Neuron (in vitro differentiated cells): ENCODE results near the gene RNF182.

ENCODE experiments used
- H2AFZ ChIP-seq: one replicate; pipeline ENCODE4 v1.6.1; 2013; ENCODE audit warnings: low read depth, mild to moderate bottlenecking, inconsistent platforms, low read length, moderate library complexity
- H3K27me3 ChIP-seq: one replicate; pipeline ENCODE4 v1.6.1; 2013; ENCODE audit warnings: low read length; ENCODE audit not compliant: insufficient read depth
- H3K36me3 ChIP-seq: one replicate; pipeline ENCODE4 v1.6.1; 2013; ENCODE audit warnings: low read length; ENCODE audit not compliant: insufficient read depth
- H3K4me1 ChIP-seq: one replicate; pipeline ENCODE4 v1.6.1; 2013; ENCODE audit warnings: low read length; ENCODE audit not compliant: insufficient read depth
- H3K4me3 ChIP-seq: 2 replicates; pipeline ENCODE4 v1.5.1; 2013; ENCODE audit warnings: mild to moderate bottlenecking, low read length, moderate library complexity
- H3K9me3 ChIP-seq: one replicate; pipeline ENCODE4 v1.6.1; 2013; ENCODE audit warnings: low read length

RNF182 gene

GRCh38 chr6:13907614-13908215, 17.0 kb upstream of the RNF182 start:
- H3K4me1 ChIP-seq = no peaks in the 10 kb centered on the region
- no peaks in the 10 kb centered on the region for H3K36me3 ChIP-seq
- H2AFZ ChIP-seq = no peak overlapping the region
- peaks cover 3% of the 10 kb centered on the region for H3K27me3 ChIP-seq
- no peaks in the 10 kb centered on the region for H3K9me3 ChIP-seq
- no peak overlapping the region for H3K4me3 ChIP-seq

- Histone ChIP-seq H3K27me3 (peaks cover 3% of the 10 kb centered on the region), H2AFZ (no peak overlapping the region), H3K4me1 (no peaks in the 10 kb centered on the region), H3K9me3 (no peaks in the 10 kb centered on the region), H3K36me3 (no peaks in the 10 kb centered on the region), H3K4me3 (no peak overlapping the region)
Measured at GRCh38 chr6:13908955-13909381, 15.8 kb upstream of the RNF182 start.

- H2AFZ ChIP-seq = no peak overlapping the region
- H3K9me3 ChIP-seq = no peaks in the 10 kb centered on the region
- no peaks in the 10 kb centered on the region for H3K27me3 ChIP-seq
- no peaks in the 10 kb centered on the region for H3K36me3 ChIP-seq
- no peaks in the 10 kb centered on the region for H3K4me1 ChIP-seq
- H3K4me3 ChIP-seq = no peak overlapping the region
Measured at GRCh38 chr6:13910443-13910842, 14.3 kb upstream of the RNF182 start.

- no peaks in the 10 kb centered on the region for H3K4me1 ChIP-seq
- H3K4me3 ChIP-seq = no peak overlapping the region
- H3K36me3 ChIP-seq = no peaks in the 10 kb centered on the region
- H3K9me3 ChIP-seq = no peaks in the 10 kb centered on the region
- H3K27me3 ChIP-seq = no peaks in the 10 kb centered on the region
- no peak overlapping the region for H2AFZ ChIP-seq
Measured at GRCh38 chr6:13911337-13911736, 13.4 kb upstream of the RNF182 start.

DNA sequence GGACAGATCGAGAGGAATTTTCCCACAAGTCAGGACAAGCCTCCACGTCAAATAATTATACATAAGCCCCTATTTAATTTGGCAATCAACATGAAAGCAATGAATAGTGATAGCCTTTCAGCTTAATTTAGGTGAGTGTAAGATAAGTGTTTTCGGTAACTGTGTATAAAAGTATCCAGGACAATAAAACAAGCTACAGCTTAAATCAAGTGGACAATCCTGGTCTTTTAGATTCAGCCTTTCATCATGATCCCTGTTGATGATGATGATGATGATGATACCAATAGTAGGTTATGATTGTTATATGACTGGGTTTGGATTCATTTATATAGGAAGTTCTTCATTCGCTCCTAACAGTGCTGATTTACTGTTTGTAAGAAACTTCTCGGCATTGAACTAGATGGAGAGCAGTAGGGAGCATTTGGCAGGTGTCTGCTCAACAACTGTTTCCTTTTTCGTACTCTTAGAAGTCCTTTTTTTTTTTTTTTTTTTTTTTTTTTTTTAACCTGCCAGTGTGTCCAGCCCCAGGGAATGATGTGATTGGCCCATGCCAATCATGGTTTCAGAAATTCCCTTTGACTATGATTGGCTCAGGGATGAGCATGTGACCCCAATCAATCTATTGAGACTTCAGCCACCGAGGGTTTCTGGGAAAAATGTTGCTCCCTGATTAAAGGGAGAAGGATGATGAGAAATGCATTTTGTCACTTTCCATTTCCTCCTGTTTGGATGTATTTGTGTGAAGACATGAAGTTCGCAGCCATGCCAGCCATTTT, 11.3 kb upstream of the RNF182 start:
- Histone ChIP-seq H3K36me3 (no peaks in the 10 kb centered on the region), H3K9me3 (no peaks in the 10 kb centered on the region), H3K4me3 (no peak overlapping the region), H3K27me3 (peaks cover 4% of the 10 kb centered on the region), H3K4me1 (no peaks in the 10 kb centered on the region), H2AFZ (no peak overlapping the region)

DNA sequence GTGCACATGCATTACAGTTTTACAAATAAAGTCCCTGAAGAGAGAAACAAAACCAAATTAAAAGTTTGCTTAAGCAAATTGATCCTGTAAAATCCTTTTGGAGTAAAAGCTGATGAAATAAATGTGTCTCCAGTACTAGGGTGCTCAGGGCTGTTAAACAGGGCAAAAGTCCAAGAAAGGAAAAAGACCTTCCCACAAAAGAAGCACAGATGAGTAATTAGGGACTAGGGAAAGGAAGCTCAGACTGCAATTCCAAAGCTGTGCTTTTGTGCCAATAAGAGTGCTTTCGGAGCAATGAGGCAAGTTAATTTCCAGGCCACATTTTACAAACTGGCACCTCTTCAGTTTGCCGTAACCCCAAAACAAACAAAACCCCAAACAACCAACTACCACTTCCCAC, 10.4 kb upstream of the RNF182 start:
- H3K9me3 ChIP-seq = no peaks in the 10 kb centered on the region
- H3K4me3 ChIP-seq = no peak overlapping the region
- no peak overlapping the region for H2AFZ ChIP-seq
- peaks cover 7% of the 10 kb centered on the region for H3K27me3 ChIP-seq
- no peaks in the 10 kb centered on the region for H3K36me3 ChIP-seq
- H3K4me1 ChIP-seq = no peaks in the 10 kb centered on the region

- Histone ChIP-seq H3K9me3 (no peaks in the 10 kb centered on the region), H3K36me3 (no peaks in the 10 kb centered on the region), H3K4me3 (no peak overlapping the region), H3K27me3 (peaks cover 10% of the 10 kb centered on the region), H3K4me1 (no peaks in the 10 kb centered on the region), H2AFZ (no peak overlapping the region)
Measured at GRCh38 chr6:13915561-13916229, 9.1 kb upstream of the RNF182 start.

GRCh38 chr6:13916230-13916944, 8.4 kb upstream of the RNF182 start:
- Histone ChIP-seq H2AFZ (no peak overlapping the region), H3K4me1 (no peaks in the 10 kb centered on the region), H3K9me3 (no peaks in the 10 kb centered on the region), H3K4me3 (no peak overlapping the region), H3K27me3 (peaks cover 10% of the 10 kb centered on the region), H3K36me3 (no peaks in the 10 kb centered on the region)

- no peak overlapping the region for H2AFZ ChIP-seq
- no peaks in the 10 kb centered on the region for H3K4me1 ChIP-seq
- no peaks in the 10 kb centered on the region for H3K36me3 ChIP-seq
- H3K27me3 ChIP-seq = peaks cover 10% of the 10 kb centered on the region
- H3K9me3 ChIP-seq = no peaks in the 10 kb centered on the region
- H3K4me3 ChIP-seq = no peak overlapping the region
Measured at GRCh38 chr6:13917141-13917540, 7.6 kb upstream of the RNF182 start.

- Histone ChIP-seq H3K4me1 (peaks cover under 1% of the 10 kb centered on the region), H2AFZ (no peak overlapping the region), H3K27me3 (peaks cover 13% of the 10 kb centered on the region), H3K9me3 (no peaks in the 10 kb centered on the region), H3K36me3 (no peaks in the 10 kb centered on the region), H3K4me3 (no peak overlapping the region)
Measured at GRCh38 chr6:13918686-13919250, 6.0 kb upstream of the RNF182 start.

GRCh38 chr6:13919861-13920260, 4.9 kb upstream of the RNF182 start:
- Histone ChIP-seq H2AFZ (no peak overlapping the region), H3K36me3 (no peaks in the 10 kb centered on the region), H3K9me3 (no peaks in the 10 kb centered on the region), H3K27me3 (peaks cover 13% of the 10 kb centered on the region), H3K4me1 (peaks cover 7% of the 10 kb centered on the region), H3K4me3 (no peak overlapping the region)

DNA sequence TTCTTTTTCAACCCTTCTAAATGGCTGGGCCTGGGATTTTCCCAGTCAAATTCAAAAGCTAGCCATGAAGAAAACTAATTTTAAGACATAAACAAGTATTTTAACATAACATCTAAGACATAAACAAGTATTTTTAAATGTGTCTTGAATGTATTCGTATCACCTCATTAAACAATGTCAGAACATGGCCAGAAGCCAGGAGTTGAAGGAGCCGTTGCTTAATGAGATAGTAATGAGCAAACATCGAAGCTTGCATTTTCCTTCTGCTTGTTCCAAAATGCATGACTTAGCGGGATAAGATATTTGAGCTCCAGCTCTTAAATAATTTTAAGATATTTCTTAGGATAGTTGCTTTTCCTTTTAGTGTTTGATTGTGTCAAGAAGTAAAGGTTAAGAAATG, 4.2 kb upstream of the RNF182 start:
- H3K9me3 ChIP-seq = no peaks in the 10 kb centered on the region
- no peak overlapping the region for H2AFZ ChIP-seq
- H3K36me3 ChIP-seq = no peaks in the 10 kb centered on the region
- H3K4me1 ChIP-seq = peaks cover 9% of the 10 kb centered on the region
- peaks cover 17% of the 10 kb centered on the region for H3K27me3 ChIP-seq
- H3K4me3 ChIP-seq = no peak overlapping the region

- H3K27me3 ChIP-seq = peaks cover 24% of the 10 kb centered on the region
Measured at GRCh38 chr6:13922750-13923149, 2.0 kb upstream of the RNF182 start.

More at GRCh38 chr6:13922750-13923149, 2.0 kb upstream of the RNF182 start:
- Histone ChIP-seq H3K4me3 (no peak overlapping the region), H2AFZ (no peak overlapping the region), H3K4me1 (peaks cover 10% of the 10 kb centered on the region), H3K36me3 (no peaks in the 10 kb centered on the region), H3K9me3 (no peaks in the 10 kb centered on the region)
